Measurements from ENCODE around the gene RNASEH1.

DNA sequence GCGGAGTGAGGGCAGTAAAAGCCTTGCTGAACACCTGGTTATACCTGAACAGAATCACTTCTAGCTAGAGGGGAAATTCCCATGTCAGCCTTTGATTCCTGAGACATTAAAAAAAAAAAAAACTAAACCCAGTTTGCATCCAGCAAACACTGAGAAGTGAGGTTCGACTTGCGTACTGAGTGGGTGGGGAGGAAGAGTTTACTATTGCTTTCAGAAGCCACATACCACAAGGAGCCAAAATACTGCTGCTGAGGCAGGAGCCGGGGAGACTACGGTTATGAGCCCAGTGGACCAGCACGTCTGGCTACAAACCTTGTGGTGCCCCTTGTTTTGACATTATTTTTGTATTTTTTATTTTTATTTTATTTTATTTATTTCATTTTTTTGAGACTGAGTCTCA is 39.4 kb upstream of the RNASEH1 start:
- TF ChIP-seq, protein P1, sequence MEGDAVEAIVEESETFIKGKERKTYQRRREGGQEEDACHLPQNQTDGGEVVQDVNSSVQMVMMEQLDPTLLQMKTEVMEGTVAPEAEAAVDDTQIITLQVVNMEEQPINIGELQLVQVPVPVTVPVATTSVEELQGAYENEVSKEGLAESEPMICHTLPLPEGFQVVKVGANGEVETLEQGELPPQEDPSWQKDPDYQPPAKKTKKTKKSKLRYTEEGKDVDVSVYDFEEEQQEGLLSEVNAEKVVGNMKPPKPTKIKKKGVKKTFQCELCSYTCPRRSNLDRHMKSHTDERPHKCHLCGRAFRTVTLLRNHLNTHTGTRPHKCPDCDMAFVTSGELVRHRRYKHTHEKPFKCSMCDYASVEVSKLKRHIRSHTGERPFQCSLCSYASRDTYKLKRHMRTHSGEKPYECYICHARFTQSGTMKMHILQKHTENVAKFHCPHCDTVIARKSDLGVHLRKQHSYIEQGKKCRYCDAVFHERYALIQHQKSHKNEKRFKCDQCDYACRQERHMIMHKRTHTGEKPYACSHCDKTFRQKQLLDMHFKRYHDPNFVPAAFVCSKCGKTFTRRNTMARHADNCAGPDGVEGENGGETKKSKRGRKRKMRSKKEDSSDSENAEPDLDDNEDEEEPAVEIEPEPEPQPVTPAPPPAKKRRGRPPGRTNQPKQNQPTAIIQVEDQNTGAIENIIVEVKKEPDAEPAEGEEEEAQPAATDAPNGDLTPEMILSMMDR (IDR thresholded peaks at IDR 0.05) = no peak
- TF ChIP-seq POLR2A (IDR thresholded peaks at IDR 0.05) = no peak
